K562 (cell line): ENCODE measurements around the gene ETS1. TPM values are rescaled to one million over a fixed set of nuclear protein-coding genes. Genes with fewer than 3 reads are reported as not detected.

Experiments used
- ATAC-seq: fragments of 200-7000 bp; cut with Tn5 transposase; 3 replicates; pipeline ENCODE4 v1.9.1; 2020; ENCODE audit warnings: moderate library complexity
- BruUV-seq: library from RNA; stranded (reverse); fragments of 400-500 nt; replicated peaks from 2 replicates; lab custom pipeline; 2021; lab: Mats Ljungman, UMichigan
- CTCF ChIA-PET: fragments of 300-600 bp; formaldehyde crosslinking; extraction: SDS; loops from one replicate; lab custom pipeline; 2021; ENCODE audit warnings: low intra/inter-chr PET ratio; lab: Yijun Ruan, JAX
- POLR2A ChIA-PET: fragments of 300-600, 350-650 bp; sonication (Branson Sonifier 250); formaldehyde crosslinking; extraction: SDS; loops from one replicate; lab custom pipeline; 2021; ENCODE audit warnings: antibody characterized with exemption, inconsistent platforms; lab: Yijun Ruan, JAX
- DNase-seq, 4 experiments: peaks; one replicate each; pipeline versions ENCODE4 v3.0.0 to v3.0.0-alpha.2; 2011 to 2018; ENCODE audit warnings: low spot score in 3 of 4, mixed read lengths in 3 of 4; ENCODE audit errors: extremely low read depth in 1 of 4
- FAIRE-seq: peaks from 2 replicates; lab custom pipeline; 2011; peaks lifted over from hg19 to GRCh38; lab: Jason Lieb, UNC
- H2AFZ ChIP-seq: 2 replicates; pipeline ENCODE4 v1.6.0; 2011; ENCODE audit warnings: low read depth, low read length, control low read depth, inconsistent platforms
- H3K27ac ChIP-seq: fragments of 200-600 bp; 3 replicates; pipeline ENCODE4 v1.8.0; 2011; ENCODE audit warnings: low read depth, mild to moderate bottlenecking, control low read depth, inconsistent platforms, low read length, moderate library complexity, mixed read lengths; ENCODE audit errors: extremely low read depth
- H3K27me3 ChIP-seq, 2 experiments: fragments of 300-600 bp in 1 of 2; 2 replicates in 1 of 2; 3 replicates in 1 of 2; pipeline versions ENCODE4 v1.6.0 to v1.8.0; 2011; ENCODE audit warnings: inconsistent platforms in 2 of 2, low read length in 2 of 2, mild to moderate bottlenecking in 1 of 2, mixed read lengths in 1 of 2, moderate library complexity in 1 of 2; ENCODE audit not compliant: control insufficient read depth in 2 of 2, insufficient read depth in 2 of 2
- H3K36me3 ChIP-seq: fragments of 300-600 bp; 3 replicates; pipeline ENCODE4 v1.8.0; 2011; ENCODE audit warnings: mild to moderate bottlenecking, low read length, inconsistent platforms; ENCODE audit not compliant: control insufficient read depth, insufficient read depth
- H3K4me1 ChIP-seq, 2 experiments: fragments of 200-600 bp in 1 of 2; replicated peaks in 1 of 2; 2 replicates in 1 of 2; 3 replicates in 1 of 2; pipeline versions ENCODE4 v1.5.1 to v1.8.0; 2011; ENCODE audit warnings: inconsistent platforms in 2 of 2, low read length in 2 of 2, mild to moderate bottlenecking in 1 of 2, mixed read lengths in 1 of 2, moderate library complexity in 1 of 2; ENCODE audit not compliant: control insufficient read depth in 2 of 2, insufficient read depth in 2 of 2
- H3K4me2 ChIP-seq: 2 replicates; pipeline ENCODE4 v1.6.1; 2011; ENCODE audit warnings: low read length, control low read depth, inconsistent platforms, mixed read lengths; ENCODE audit not compliant: insufficient read depth
- H3K4me3 ChIP-seq: fragments of 200-600 bp; sonication (generic), shearing (Covaris generic); 2 replicates; pipeline ENCODE4 v1.5.1; 2016; ENCODE audit warnings: control low read depth, inconsistent platforms
- H3K79me2 ChIP-seq: fragments of 200-600 bp; 3 replicates; pipeline ENCODE4 v1.8.0; 2011; ENCODE audit warnings: low read length, inconsistent platforms; ENCODE audit not compliant: control insufficient read depth, insufficient read depth
- H3K9ac ChIP-seq, 2 experiments: 2 replicates each; pipeline versions ENCODE4 v1.6.0 to v1.6.1; 2011; ENCODE audit warnings: low read depth in 2 of 2, low read length in 2 of 2, control low read depth in 1 of 2, inconsistent platforms in 1 of 2, mild to moderate bottlenecking in 1 of 2, mixed read lengths in 1 of 2; ENCODE audit not compliant: insufficient read depth in 1 of 2
- H3K9me1 ChIP-seq: one replicate; pipeline ENCODE4 v1.6.0; 2011; ENCODE audit warnings: inconsistent platforms, mild to moderate bottlenecking, low read length, moderate library complexity; ENCODE audit not compliant: control insufficient read depth, insufficient read depth
- H3K9me3 ChIP-seq: replicated peaks from 2 replicates; pipeline ENCODE4 v1.5.1; 2011; ENCODE audit warnings: low read depth, low read length, inconsistent platforms; ENCODE audit not compliant: control insufficient read depth, insufficient read depth
- H4K20me1 ChIP-seq: replicated peaks from 2 replicates; pipeline ENCODE4 v1.6.1; 2011; ENCODE audit warnings: low read length, inconsistent platforms, mixed read lengths; ENCODE audit not compliant: control insufficient read depth, insufficient read depth
- BCOR ChIP-seq: fragments of 450-650 bp; IDR thresholded peaks from 2 replicates; pipeline ENCODE4 v1.6.1; 2016
- CSDE1 ChIP-seq, 2 experiments: fragments of 450-650 bp; IDR thresholded peaks; 2 replicates each; pipeline ENCODE4 v1.6.1; 2016; ENCODE audit warnings: mild to moderate bottlenecking in 1 of 2
- FOXK1 ChIP-seq: sonication (generic); formaldehyde crosslinking; IDR thresholded peaks from 2 replicates; pipeline ENCODE4 v1.8.0; 2022; ENCODE audit warnings: missing genetic modification reagents, mild to moderate bottlenecking, borderline replicate concordance
- NCOA4 ChIP-seq: fragments of 450-650 bp; IDR thresholded peaks from 2 replicates; pipeline ENCODE4 v1.6.1; 2018; ENCODE audit warnings: mild to moderate bottlenecking; ENCODE audit not compliant: partially characterized antibody
- POLR2G ChIP-seq: fragments of 200-400 bp; formaldehyde crosslinking; IDR thresholded peaks from 2 replicates; pipeline ENCODE4 v1.6.1; 2017; ENCODE audit warnings: low read depth, mild to moderate bottlenecking, antibody characterized with exemption, low read length, moderate library complexity
- PTBP1 ChIP-seq: fragments of 200-400 bp; formaldehyde crosslinking; IDR thresholded peaks from 2 replicates; pipeline ENCODE4 v1.6.1; 2017; ENCODE audit warnings: low read depth, low read length
- PTTG1 ChIP-seq: fragments of 450-650 bp; IDR thresholded peaks from 2 replicates; pipeline ENCODE4 v1.6.1; 2016; ENCODE audit warnings: low read depth, mild to moderate bottlenecking, missing genetic modification characterization, missing compliant biosample characterization
- PYGO2 ChIP-seq: fragments of 450-650 bp; IDR thresholded peaks from 2 replicates; pipeline ENCODE4 v1.6.1; 2016; ENCODE audit warnings: mild to moderate bottlenecking, missing genetic modification characterization, moderate library complexity, missing compliant biosample characterization
- RBM17 ChIP-seq: fragments of 200-400 bp; formaldehyde crosslinking; IDR thresholded peaks from 2 replicates; pipeline ENCODE4 v1.6.1; 2017; ENCODE audit warnings: low read depth, mild to moderate bottlenecking, low read length, borderline replicate concordance
- ZNF830 ChIP-seq: fragments of 250-450 bp; sonication (Bioruptor Pico); IDR thresholded peaks from 2 replicates; pipeline ENCODE4 v1.5.0; 2021; ENCODE audit warnings: mild to moderate bottlenecking
- WGBS: fragments of 100-300 bp; shearing (Covaris generic); methylation state at CpG from one replicate; pipeline ENCODE4 v1.1.6; 2016; ENCODE audit warnings: low coverage, mixed read lengths; ENCODE audit not compliant: insufficient coverage; ENCODE audit errors: missing lambda C conversion rate; 5-methylcytosine and 5-hydroxymethylcytosine counted together
- in situ Hi-C: fragments of 300-500 bp; cut with MboI; formaldehyde crosslinking; loops from 4 replicates; pipeline ENCODE4 v1.15.0; 2018; ENCODE audit warnings: inconsistent platforms, mixed read lengths
- intact Hi-C: fragments of 100-400 bp; cut with micrococcal nuclease; formaldehyde crosslinking; loops from 2 replicates; pipeline ENCODE4 v1.14.2; 2022
- polyA plus RNA-seq, 8 experiments: library from polyadenylated mRNA; depleted of rRNA in 4 of 8; stranded (reverse) in 5 of 8; unstranded in 3 of 8; fragments of >200 nt; fragmentation: Nextera tagmentation in 2 of 8; fragmentation: Illumina TruSeq in 1 of 8; extraction: Ambion mirVana in 2 of 8; extraction: Trizol in 1 of 8; gene quantifications; 2 replicates each; pipeline versions ENCODE4 v1.2.1 to v1.2.3, GENCODE V29; 2011 to 2014; ENCODE audit warnings: inconsistent platforms in 1 of 8, missing spikeins in 1 of 8
- total RNA-seq, 7 experiments: library from RNA; depleted of rRNA in 6 of 7; stranded (reverse); fragments of >200 nt in 6 of 7; fragmentation: Illumina TruSeq in 2 of 7; extraction: Trizol in 2 of 7; gene quantifications; 2 replicates each; pipeline versions ENCODE4 v1.2.1 to v1.2.3, GENCODE V29; 2011 to 2021; ENCODE audit warnings: low replicate concordance in 1 of 7
- TF ChIP-seq, protein P1 (sequence below): fragments of 450-650 bp; formaldehyde crosslinking; IDR thresholded peaks from 2 replicates; pipeline ENCODE4 v1.4.0; 2022; ENCODE audit warnings: mild to moderate bottlenecking, moderate library complexity

Gene ETS1
- total and polyA plus RNA-seq, 9 of the 15 experiments (the other 6 are each of a cell fraction or from before 2014, with no cell fraction given) = 0.04 to 1.4 (median 0.23) TPM

DNA sequence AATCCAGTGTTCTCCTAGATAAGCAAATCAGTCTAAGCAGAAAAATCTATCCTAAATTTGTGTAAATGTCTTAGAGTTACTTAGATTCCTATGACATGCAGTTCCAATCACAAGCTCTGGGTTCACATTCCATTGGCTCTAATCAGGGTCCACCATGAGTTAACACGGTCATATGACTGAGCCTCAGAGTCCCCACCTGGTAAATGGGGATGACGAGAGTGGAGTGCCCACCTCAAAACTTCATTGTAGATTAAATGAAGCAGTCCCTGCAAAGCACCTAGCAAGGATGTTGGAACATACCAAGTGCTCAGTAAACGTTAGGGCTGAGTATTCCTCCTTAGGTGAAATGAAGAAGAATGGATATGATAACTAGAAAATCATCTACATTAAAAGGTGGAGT is 3.1 kb downstream of the ETS1 start (continued):
- no peak for TF ChIP-seq FOXK1 (CRISPR knock-in tag)
- no peak for TF ChIP-seq CSDE1 (IDR thresholded peaks at IDR 0.05)
- no peak for TF ChIP-seq RBM17

DNA sequence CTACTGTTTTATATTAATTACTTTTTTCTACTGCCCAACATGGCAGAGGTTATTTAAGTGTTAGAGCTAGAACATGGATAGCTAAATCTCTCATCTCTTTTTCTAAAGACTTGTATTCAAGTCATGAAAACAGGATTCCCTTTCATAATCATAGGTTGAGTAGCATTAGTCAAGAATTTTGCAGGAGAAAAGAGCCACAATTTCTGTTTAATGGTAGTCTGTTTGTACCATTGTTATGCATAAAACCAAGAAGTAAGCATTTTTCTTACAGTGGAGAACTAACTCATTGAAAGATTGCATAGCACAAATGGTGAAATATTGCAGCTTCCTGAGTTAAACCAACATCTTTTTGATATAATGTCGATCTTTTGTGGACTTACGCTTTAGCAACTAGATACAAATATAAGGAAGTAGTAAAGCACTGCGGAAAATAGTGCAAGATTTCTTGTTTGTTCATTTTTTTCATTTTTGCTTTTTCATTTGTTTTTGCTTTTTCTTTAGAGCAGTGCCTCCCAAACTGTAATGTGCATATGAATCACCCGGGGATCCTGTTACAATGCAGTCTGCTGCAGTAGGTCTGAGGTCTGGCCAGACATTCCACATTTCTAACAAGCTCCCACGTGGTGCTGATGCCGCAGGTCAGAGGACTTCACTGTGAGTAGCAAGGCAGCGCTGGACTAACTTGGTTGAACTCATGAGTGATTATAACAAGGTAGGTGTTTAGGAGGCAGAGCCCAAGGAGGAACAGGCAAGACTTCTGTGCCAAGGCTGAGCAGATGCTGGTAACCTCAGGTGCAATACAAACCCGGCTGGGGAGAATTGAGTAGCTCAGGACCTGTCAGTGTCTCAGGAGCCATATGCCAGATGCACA is 4.6 kb downstream of the ETS1 start:
- WGBS = under 1% methylated on average over 8 of the region's 8 CpGs
- ChIA-PET POLR2A (no interaction called here), CTCF (no interaction called here)

More for the DNA sequence above, 4.6 kb downstream of the ETS1 start:
- H4K20me1 ChIP-seq = no peaks in the 10 kb centered on the region
- H3K4me2 ChIP-seq = no peak overlapping the region
- no peak overlapping the region for H3K4me3 ChIP-seq
- in situ Hi-C loops = no loop called here
- DNase-seq (no peak), ATAC-seq (no peak), FAIRE-seq (no peak)
- H3K27ac ChIP-seq = no peak overlapping the region
- H3K9ac ChIP-seq = no peak overlapping the region
- no peaks in the 10 kb centered on the region for H3K4me1 ChIP-seq
- no TSS peak for BruUV-seq
- H3K79me2 ChIP-seq = no peaks in the 10 kb centered on the region
- no peaks in the 10 kb centered on the region for H3K27me3 ChIP-seq
- intact Hi-C loops = no loop called here
- no peak overlapping the region for H2AFZ ChIP-seq
- H3K36me3 ChIP-seq = no peaks in the 10 kb centered on the region
- no peaks in the 10 kb centered on the region for H3K9me1 ChIP-seq
- no peaks in the 10 kb centered on the region for H3K9me3 ChIP-seq
- TF ChIP-seq FOXK1 (CRISPR knock-in tag) (no peak), ZNF830 (CRISPR knock-in tag) (no peak), BCOR (no peak), POLR2G (no peak), PYGO2 (tag) (no peak), PTBP1 (no peak), NCOA4 (no peak), PTTG1 (no peak)
- TF ChIP-seq, protein P1, sequence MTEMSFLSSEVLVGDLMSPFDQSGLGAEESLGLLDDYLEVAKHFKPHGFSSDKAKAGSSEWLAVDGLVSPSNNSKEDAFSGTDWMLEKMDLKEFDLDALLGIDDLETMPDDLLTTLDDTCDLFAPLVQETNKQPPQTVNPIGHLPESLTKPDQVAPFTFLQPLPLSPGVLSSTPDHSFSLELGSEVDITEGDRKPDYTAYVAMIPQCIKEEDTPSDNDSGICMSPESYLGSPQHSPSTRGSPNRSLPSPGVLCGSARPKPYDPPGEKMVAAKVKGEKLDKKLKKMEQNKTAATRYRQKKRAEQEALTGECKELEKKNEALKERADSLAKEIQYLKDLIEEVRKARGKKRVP (CRISPR knock-in tag) = no peak
